Esophagus mucosa (tissue), 1 donor: ENCODE measurements around the gene FREM1. TPM values are rescaled to one million over a fixed set of nuclear protein-coding genes. Genes with fewer than 3 reads are reported as not detected.

Source experiments
- ATAC-seq: fragments of 200-7000 bp; cut with Tn5 transposase; one replicate; pipeline ENCODE4 v1.9.1; 2020
- total RNA-seq: library from RNA; stranded (reverse); gene quantifications from one replicate; pipeline ENCODE4 v1.2.4, GENCODE V29; 2023
- donor health status: DM: yes; HTN: yes; CAD: no.

The FREM1 gene
- total RNA-seq, 1 donor from 2014 or later = 0.20 TPM

GRCh38 chr9:14868772-14869583 lies 41.2 kb downstream of the FREM1 start:
- ATAC-seq = no peak

GRCh38 chr9:14868418-14868771 lies 41.8 kb downstream of the FREM1 start:
- ATAC-seq = no peak

GRCh38 chr9:14866200-14866749 lies 44.0 kb downstream of the FREM1 start:
- ATAC-seq = no peak

GRCh38 chr9:14864309-14864708 lies 45.9 kb downstream of the FREM1 start:
- ATAC-seq = no peak

GRCh38 chr9:14863402-14863801 lies 46.8 kb downstream of the FREM1 start:
- ATAC-seq = no peak

DNA sequence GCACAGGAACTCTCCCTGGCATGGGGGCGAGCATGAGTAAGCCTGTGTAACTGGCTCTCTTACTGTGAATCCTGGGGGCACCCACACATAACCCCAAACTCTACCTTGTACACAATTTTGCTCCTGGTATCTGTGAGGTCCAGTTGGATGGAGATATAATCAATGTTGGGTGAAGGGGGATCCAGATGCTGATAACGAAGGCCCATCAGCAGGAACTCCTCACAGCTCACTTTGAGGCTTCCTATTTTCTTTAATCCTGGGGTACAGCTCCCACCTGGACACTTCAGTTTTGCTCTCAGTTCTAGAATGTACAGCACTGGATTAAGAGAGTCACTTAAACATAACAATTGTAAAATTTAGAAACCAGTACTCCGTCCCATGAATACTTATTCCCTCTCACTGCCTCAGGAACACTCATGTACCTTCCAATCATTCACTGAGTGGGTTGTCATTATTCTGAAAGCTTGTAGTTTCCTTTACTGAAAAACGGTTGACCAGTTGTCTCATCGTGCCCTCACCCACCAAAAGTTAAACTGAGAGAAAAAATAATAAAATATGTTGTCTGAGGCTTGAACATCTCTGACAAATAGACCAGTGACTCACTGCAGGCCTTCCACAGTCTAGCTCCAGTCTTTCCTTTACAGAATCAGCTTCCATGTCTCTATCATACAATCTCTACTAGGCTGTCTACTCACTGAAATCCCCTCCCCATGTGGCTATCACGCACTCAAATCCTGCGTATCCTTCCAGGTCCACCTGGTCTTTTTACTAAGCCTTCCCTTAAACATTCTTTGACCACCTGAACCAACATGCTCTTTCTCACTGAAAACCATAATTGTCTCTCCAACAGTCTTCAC lies 52.6 kb downstream of the FREM1 start:
- no peak for ATAC-seq

- no peak for ATAC-seq
Observed at GRCh38 chr9:14849851-14850250, 60.4 kb downstream of the FREM1 start.

- ATAC-seq = no peak
Observed at GRCh38 chr9:14849296-14849695, 60.9 kb downstream of the FREM1 start.

- peak; percentile 46 for ATAC-seq
Observed at GRCh38 chr9:14846871-14847311, 63.3 kb downstream of the FREM1 start.

GRCh38 chr9:14843163-14843562 lies 67.1 kb downstream of the FREM1 start:
- ATAC-seq = no peak

DNA sequence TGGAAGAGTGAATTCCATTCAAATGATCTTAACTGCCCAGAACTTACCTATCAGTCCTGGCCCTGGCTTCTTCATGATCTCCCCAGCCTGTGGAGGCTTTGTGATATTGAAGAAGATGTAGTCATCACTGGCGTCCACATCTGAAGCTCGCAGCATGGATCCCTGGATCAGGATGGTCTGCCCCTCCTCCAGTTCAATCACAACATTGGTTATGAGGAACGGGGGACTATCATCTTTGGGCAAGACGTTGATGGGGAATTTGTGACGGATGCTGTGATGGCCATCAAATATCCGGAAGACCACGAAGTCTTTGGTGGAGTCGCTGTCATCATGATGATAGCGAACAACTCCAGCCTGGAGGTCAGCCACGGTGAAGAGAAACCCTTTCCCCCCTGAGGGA lies 68.0 kb downstream of the FREM1 start:
- no peak for ATAC-seq

- no peak for ATAC-seq
Observed at GRCh38 chr9:14838701-14839100, 71.5 kb downstream of the FREM1 start.

DNA sequence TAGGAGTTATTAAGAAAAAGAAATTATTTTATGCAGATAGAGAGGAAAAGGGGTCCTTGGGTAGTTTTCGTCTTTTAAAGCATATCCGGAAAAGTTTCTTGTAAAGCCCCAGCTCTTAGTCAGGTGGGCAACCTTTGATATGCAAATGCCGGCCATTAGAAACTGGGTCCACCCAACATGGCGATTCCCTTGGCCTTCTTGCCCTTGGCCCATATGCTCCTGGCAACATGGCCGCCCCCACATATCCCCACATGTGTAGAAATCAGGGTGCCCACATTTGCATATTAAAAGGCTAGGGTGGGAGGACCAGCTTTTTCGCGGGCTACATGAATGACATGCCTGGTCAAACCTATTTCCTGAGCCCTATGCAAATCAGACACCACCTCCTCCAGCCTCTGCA lies 73.3 kb downstream of the FREM1 start:
- ATAC-seq = no peak

DNA sequence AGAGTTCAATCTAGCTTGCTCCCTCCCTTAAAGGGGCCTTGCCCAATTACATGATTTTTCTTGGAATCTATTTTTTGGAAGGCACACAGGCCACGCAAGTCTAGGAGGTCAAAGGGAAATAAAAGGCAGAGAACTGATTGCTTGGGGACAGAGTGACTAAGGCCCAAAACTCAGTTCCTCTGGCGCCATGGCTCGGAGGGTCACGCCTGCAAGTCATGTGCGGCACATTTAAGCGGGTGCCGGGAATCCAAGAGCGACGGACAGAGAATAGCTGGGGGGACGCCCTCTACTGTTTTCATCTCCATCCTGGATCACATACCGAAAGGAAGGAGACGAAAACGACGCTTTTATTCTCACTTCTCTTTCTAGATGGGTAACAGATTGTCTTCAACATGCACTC lies 78.6 kb downstream of the FREM1 start:
- no peak for ATAC-seq

DNA sequence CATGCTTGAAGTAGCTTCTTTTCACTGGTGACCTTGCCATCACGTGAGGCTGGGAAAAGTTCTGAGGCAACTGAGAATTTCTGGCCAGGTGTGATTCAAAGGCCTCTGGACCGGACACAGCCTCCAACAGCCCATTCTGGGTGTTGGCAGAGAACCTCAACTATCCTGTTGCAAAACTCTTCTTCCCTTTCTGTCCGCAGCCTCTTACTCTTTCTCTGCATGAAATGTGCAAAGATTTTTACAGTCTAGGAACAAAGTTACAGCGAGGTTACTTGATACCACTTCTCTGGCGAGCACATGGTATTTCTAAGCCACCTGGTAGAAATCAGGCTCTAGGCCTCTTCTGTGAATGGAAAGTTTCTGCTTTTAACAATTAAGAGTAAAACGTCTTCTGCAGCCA lies 79.2 kb downstream of the FREM1 start:
- ATAC-seq = no peak

DNA sequence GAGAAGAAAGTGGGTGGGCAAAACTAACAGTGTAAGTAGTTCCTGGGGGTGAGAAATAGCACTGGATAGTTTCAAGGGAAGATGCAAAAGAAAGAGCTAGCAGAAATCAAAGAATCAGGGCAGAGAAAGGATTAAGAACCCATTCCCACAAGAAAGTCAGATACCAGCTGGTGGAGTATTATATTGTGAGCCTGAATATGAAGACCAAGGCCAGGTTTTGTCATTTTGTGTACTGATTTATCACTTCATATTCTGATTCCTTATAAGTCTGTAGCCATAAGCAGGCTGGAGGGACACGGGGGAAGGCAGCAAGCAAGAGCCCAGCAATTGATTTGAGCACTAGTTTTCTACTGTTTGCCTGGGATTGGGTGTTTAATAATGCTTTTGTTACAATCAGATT lies 80.2 kb downstream of the FREM1 start:
- no peak for ATAC-seq

- no peak for ATAC-seq
Observed at GRCh38 chr9:14829204-14829603, 81.0 kb downstream of the FREM1 start.

DNA sequence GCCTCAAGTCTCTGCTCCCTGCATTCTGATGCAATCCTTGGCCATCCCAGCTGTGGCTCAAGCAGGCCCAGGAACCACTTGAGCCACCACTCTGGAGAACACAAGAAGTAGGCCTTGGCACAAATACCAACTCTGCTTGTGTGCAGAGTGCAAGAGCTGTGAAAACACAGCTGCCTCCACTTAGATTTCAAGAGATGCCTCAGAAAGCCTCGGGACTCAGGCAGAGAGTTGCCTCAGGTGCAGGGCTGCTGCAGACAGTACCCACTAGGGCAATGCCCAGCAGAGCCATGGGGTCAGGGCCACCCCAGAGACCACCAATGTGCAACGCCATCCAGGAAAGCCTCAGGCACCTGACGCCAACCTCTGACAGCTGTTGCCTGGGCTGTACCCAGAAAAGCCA lies 82.4 kb downstream of the FREM1 start:
- ATAC-seq = no peak

DNA sequence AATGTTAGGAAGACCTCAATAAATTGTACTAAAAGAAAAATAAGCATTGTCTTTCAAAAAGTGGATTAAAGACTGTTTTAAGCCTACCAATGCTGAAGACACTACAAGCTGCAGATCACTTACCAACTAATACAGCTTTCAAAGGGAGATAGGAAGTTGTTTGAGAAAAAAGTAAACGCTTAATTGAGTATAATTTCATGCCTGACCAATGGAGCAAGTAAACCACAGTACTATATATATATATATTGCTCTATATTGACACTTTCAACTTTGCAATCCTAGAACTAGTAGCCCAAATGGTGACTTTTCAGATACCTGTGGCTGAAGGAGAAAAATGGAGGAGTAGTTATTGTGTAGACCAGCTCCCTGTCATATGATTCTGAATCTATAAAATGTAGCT lies 85.7 kb downstream of the FREM1 start:
- ATAC-seq = no peak

DNA sequence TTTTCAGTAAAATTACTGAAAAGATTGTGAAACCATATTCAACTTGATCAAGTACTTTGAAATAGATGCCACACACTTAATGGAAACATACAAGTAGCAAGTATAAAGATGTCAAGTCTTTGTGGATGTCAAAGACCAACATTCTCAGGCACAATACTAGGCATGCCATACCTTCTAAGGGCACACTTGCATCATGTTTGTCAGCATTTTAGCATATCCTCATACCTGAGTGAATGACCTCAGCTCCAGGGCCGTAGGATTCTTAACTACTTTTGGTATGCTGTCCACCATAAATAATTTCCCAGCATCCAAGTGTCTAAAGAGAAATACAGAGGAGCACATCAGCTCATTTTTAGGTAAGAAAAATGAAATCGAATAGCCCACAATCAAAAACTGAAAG lies 86.4 kb downstream of the FREM1 start:
- ATAC-seq = no peak

- no peak for ATAC-seq
Observed at GRCh38 chr9:14822666-14823065, 87.6 kb downstream of the FREM1 start.

DNA sequence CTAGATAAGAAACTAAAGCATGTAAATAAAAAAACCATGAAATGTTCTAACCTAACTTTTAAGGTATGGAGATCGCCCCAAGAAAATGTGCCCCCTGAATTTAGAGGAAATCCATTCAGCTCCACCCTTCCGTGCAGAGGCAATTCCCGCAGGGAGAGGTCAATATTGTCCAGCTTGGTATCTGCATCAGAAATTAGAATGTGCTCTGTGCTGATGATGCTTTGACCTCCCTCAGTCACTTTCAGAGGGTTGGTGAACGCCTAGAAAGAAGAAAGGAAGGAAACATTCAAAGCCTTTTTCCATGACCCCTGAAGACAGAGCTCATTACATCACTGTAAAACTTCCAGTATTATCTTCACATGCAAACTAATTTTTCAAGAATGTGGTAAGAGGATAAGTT lies 91.0 kb downstream of the FREM1 start:
- ATAC-seq = no peak

- no peak for ATAC-seq
Observed at GRCh38 chr9:14814249-14814628, 96.0 kb downstream of the FREM1 start.
